ENCODE measurements around the gene DIP2C.
"Not testable (repeated sequence)": the region's sequence is repeated elsewhere in the genome, so short reads cannot be mapped to it uniquely, and the experiment has no call there.

Gene DIP2C

DNA sequence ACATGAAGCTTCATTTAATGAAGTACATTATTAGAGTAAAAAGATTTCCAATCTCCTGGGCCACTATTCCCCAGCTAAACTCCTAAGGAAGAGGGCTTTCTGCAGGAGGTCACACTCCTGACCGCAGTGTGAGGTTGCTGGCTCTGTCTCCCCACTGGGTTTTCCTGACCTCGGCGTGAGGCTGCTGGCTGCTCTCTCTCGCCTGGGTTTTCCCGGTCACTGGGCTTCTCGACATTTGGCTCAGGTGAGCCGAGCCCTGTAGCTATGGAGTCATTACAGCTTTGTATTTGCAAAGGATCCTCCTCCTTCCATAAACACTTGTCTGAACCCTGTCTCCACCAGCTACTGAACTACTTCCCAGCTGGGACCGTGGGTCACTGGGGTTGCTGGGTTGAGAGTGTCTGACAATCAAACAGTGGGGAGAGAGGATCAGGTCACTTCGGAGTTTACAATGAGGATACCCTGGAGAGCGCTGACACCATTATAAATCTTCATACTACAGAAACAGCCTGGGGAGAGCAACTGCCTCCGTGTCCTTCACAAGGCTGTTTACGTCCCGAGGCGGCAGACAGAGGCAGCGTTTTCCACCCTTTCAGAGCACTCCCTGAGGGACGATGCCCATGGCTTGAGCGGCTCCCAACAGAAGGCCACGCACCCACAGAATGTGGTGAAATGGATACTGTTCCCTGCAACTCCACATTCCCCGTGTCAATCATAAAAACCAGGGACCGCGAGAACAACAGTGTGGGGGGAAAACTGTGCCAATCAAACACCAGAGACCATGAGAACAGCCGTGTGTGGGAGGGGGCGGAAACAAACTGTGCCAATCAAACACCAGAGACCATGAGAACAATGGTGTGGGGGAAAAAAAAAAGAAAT lies 328.0 kb downstream of the DIP2C start:
- no peak for DNase-seq

DNA sequence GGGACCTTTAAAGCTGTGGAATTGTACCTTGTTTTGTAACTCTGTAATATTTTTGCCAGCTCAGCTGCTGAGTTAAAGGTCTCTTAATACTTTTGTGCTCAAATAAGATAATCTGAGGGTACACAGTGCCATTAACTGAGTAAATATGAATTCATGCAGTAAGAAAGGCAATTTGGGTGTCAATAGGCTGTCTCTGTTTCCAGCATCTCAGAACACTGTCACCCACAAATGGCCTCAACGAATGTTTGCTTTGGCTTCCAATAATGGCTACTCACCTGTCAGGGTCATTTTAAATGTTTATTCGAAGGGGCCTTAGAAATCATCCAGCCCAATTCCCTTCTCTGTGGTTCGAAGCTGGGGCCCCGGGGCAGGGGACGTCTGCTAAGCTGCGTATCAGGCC lies 328.8 kb downstream of the DIP2C start:
- DNase-seq = no peak

DNA sequence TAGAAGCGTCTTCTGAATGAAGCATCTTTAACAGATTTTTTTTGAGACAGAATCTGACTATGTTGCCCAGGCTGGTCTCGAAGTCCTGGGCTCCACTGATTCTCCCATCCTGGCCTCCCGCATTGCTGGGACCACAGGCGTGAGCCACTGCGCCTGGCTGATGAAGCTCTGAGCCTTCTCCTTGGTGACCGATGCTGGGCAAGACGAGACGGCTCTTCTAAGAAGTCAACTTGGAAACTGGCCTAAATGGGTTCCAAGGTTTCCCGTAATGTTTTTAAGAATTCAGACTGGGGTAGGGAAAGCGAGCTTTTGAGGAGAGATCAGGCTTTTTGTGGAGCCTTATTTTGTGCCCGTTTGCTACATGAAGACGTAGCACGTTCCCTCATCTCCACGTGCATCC lies 329.7 kb downstream of the DIP2C start:
- DNase-seq = no peak

DNA sequence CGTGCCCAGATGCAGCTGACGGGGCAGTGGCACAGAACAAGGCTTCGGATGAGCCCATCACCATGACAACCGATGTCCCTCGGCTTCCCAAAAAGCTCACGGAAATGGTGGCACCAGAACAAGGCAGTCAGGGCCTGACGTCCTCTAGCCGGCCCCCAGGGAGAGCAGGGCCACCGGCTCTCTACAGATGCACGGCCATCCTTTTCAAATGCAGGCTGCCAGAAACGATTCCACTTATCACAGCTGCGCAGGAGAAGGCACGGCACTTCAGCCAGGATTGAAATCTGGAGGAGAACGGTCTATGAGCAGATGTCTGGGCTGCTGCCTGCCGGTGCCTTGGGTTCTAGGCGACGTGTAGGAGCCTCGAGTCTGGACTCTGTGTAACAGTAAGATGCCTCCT lies 330.4 kb downstream of the DIP2C start:
- DNase-seq = no peak

DNA sequence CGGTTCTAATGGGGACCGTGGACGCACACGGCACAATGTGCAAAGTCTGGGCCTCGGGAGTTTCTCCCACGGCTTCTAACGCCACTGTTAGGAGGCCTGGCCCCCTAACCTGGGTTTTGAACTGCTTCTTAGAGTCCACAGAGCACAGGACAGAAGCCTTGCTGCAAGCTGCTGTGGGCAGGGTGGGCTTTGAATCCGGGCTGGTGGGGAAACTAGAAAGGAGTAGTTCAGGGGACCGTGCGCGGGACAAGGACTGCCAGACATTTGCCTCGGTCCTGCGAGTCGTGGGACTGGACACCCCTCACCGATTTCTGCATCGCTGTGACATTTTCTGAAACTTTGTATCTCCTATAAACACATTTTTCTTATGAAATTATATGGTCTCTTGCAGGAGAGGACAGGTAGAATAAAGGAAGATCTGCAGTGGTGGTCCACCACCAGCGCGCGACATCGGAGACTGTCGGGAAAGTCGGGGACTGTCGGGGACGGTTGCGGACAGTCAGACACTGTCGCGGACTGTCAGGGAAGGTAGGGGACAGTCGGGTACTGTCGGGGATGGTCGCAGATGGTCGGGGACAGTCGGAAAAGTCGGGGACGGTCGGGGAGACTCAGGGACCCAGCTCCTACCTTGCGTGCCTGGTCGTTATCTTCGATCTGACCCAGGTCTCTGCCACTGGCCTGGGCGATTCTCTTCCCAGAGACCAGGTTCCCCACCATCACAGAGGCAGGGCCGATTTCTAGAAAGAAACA lies 332.1 kb downstream of the DIP2C start:
- DNase-seq = no peak

DNA sequence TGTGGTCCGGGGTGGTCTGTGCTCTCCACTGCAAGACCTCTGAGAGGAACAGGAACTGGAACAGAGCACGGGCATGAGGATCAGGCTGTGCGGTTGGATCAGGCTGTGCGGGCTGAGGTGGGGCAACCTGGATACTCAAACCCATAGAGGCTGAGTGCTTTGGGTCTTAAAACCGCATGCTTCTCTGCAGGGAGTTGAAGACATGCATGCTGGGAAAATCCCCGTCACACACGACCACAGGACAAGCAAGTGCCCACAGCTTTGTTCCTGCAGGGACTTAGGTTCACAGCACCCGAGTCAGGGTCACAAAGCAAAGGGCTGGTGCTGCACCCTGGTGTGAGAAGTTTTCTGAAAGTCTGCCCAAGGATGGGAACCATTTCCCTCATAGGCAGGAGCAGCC lies 333.0 kb downstream of the DIP2C start:
- no peak for DNase-seq

DNA sequence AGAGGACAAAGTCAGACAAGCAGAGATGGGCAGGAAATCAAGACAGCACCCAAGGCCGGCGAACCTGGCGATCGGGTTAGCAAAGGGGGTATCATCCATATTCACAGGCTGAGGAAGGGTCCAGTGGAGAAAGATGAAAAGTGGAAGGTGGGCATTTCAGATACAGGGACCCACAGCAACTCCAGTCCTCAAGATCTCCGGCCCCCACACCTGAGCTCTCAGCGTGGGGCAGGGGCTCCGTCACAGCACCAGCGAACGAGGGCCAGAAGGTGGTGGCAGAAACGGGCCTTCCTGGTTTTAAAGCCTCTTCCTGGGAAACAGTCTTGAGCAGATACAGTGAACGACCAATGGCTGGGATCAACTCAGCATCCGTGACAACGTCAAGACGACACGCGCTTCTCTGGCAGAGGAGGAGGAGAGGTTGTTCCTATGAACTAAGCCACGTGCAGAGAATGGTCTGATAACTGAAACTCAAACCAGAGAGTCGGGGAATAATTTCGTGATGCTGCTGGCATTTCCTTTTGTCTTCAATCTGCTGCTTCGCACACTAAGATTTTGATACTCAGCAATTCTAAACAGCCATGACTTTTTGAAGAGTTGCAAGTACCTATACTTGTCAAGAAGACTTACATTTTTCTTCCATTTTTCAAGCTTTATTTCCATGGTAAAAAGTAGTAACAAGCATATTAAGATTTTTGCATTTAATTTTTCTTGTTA lies 334.4 kb downstream of the DIP2C start:
- DNase-seq = no peak

DNA sequence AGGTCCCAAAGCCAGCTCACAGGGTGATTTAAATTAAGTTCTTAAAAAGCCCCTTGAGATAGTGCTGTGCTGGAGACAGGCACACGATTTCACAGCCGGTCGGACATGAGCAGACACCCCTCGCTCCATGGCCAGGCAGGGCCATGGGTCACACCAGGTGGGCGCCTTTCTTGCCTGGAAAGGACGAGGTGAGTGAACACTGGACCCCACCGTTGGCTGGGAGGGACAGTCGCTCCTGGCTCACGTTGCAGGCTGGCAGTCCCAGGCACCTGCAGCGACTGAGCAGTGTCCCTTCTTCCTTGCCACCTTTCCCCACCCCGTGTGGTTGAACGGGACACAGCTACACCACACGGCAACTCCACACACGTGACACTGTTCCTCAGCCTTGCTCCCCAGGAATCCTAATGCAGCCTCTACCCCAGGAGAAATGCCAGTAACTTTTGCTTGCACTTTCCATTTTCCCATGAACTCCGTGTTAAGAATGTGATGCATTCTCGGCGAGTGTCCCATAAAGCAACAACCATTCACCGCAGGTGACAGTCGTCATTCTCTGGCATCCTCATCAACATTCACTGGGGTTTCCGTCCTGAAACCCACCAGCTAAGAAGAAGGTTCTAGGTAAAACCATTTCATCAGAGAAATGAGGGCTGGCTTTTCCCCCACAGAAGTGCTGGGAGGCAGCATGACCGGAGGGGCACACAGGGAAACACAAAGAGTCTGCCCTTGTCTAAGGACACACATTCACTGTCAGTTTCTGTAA lies 336.8 kb downstream of the DIP2C start:
- no peak for DNase-seq

DNA sequence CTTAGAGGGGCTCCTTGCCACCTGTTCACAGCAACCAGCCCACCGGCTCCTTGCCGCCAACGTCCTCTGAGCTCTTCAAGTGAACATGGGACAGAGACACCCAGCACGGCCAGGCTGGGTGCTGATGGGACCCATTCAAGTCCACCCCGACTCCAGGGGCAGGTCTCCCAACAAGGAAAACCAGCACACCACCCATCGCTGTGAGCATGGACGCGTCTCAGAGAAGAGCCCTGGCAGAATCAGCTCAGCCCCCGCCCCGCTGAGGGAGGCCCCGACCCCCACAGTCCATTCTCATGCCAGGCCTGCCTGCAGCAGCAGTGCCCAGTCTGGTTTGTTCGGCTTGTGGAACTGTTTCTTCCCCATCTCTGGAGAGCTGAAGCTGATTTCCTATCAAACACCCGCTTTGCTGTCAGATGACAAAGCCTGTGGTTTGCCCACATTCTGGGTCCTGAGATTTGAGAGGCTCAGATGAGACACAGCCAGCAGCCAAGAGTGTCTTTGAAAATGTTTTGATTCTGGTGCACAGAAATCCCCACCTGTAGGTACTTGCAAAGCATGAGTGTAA lies 337.6 kb downstream of the DIP2C start:
- DNase-seq = no peak

DNA sequence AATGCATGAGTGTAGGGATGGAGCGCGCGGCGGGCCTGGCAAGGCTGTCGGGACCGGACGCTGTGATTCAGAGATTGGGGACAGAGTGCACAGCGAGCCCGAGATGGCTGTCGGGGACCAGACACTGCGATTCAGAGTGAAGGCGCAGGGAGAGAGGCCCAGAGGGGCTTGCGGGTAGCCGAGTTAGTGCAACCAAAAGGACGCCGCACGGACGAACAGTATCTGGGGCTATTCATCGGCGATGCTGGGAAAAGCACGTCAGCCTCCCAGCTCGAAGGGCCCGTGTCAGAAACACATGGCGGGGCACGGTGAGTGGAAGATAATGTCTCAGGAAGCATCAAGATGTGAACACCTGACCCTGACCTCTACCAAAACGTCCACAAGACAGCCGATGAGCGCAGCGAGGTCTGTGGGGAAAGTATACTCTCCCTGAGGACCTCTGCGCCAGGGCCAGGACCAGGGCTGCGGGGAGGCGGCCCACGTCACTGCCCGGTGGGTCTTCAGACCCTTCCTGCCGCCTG lies 338.4 kb downstream of the DIP2C start:
- DNase-seq = no peak

DNA sequence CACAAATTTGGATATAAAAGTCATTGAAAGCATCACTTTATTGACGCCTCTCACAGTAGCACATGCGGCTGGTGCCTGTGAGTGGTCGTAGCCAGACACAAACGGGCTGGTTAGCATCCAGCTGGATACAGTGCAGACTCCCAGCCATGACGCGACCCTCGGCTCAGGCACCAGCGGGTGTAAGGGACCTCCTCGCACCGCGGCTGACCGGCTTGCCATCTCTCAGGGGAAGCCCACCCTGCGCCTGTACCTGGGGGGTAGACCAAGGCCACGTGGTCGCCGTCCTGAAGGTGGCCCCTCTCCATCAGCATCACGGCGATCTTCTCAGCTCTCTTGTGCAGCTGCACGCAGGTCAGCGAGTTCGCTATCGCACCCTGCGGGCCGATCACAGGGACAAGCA lies 340.4 kb downstream of the DIP2C start:
- DNase-seq = no peak

DNA sequence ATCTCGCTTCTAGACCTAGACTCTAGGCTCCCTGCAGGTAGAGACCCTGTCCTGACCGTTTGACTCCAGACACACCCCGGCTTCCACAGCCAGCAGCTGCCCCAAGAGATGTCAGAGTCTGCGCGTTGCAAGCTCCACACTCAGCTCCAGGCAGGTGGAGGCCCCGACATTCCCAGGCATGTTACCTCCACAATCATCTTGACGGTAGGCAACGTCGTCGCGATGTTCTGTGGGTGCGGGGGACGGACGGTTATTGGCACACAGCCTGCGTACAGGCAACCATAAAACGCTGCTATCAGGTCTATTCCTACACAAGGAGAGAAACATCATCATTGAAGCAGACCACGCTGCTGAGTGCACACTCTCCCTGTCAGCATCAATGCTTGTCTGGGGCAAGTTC lies 341.0 kb downstream of the DIP2C start:
- DNase-seq = no peak

DNA sequence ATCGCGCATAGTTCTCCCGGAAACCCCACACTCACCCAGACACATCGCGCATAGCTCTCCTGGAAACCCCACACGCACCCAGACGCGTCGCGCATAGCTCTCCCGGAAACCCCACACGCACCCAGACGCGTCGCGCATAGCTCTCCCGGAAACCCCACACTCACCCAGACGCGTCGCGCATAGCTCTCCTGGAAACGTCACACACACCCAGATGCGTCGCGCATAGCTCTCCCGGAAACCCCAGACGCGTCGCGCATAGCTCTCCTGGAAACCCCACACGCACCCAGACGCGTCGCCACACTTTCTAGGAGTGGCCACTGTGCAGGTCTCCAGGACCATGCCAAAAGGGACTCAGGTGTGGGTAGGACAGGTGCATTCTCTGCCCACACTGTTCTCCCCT lies 341.7 kb downstream of the DIP2C start:
- DNase-seq = not testable (repeated sequence)

DNA sequence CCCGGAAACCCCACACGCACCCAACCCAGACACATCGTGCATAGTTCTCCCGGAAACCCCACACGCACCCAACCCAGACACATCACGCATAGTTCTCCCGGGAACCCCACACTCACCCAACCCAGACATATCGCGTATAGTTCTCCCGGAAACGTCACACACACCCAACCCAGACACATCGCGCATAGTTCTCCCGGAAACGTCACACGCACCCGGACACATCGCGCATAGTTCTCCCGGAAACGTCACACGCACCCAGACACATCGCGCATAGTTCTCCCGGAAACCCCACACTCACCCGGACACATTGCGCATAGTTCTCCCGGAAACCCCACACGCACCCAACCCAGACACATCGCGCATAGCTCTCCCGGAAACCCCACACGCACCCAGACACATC lies 342.3 kb downstream of the DIP2C start:
- DNase-seq = not testable (repeated sequence)

DNA sequence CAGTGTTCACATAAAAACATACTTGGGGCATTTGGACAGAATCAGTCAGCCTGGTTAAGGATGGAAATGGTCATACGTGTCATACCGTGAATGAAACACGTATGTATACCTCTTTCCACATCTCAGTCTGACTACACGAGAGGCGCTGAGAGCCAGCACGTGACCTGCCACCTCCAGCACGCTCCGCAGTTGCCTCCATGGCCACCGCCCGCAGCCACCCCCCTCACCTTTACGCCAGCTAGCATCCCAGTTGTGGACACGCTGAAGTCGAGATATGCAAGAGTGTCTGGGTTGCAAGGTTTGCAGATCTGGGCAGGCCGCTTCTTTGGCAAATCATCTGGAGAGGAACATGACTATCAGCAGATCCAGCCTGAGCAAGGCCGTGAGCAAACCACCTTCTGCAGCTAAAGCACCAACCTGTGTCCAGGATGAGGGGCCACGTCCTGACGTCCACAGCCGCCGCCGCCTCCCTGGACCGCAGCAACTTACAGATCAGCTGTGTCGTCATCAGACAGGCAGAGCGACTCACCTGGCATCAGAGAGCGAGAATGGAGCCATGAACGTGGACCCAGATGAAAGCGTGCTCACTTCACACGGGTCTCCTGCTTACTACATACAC lies 344.8 kb downstream of the DIP2C start:
- no peak for DNase-seq

DNA sequence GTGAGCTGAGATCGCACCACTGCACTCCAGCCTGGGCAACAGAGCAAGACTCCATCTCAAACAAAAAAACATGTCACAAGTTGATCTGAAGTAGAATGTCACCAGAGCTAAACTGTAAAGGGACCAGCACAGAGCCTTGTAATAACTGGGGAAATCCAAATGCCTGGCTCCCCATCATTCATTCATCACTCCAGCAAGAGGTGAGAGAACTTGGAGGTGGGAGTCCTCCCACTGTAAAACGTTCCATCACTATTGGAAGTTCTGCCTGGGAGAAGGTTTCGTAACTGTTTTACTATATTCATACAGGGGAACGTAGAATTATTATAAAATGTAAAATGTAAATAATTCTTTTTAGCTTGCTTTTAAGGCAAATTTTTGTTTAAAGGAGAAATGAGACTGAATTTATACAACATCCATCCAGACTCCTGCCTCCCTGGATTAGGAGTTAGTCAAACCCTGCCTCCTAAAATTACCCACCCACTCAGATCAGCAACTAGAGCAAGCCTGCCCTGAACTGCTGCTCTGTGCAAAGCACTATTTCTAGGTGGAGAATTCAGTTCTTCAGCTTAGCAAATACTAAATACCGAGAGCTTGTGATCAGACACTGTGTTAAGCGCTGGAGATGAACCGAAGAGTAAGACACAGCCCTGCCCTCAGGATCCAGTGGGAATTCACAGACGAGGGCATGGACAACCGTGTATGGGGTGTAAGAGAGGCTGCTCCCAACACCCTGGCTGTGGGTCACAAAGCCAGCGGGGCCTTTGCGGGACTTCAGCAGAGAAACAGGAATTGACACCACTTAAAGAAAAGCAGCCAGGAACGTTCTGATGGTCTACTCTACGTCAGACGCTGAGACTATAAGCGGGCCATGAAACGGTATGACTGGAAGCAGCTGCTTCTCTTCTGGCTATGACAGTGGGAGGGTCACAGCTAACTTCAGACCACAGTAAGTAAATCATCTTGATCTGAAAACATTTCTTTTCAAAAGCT lies 345.9 kb downstream of the DIP2C start:
- no peak for DNase-seq

DNA sequence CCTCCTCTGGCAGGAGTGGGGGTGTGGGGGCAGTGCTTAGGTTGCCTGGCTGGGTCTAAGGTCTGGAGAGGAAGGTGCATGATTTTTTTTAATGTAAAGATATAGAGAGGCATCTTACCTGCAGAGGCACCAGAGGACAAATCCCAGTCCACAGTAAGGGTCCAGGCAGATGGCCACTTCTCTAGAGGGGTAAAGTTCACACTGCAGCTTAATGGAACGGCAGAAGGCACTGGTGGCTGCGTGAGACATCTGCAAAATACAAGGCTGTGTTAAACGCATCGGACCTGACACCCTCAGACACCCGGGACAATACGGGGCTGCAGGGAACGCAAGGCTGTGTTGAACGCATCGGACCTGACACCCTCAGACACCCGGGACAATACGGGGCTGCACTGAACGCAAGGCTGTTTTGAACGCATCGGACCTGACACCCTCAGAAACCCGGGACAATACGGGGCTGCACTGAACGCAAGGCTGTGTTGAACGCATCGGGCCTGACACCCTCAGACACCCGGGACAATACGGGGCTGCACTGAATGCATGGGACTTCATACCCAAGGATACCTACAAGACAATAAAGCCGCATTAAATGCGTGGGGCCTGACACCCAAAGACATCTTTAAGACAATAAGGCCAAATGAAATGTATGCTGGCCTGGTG lies 348.3 kb downstream of the DIP2C start:
- DNase-seq = no peak

DNA sequence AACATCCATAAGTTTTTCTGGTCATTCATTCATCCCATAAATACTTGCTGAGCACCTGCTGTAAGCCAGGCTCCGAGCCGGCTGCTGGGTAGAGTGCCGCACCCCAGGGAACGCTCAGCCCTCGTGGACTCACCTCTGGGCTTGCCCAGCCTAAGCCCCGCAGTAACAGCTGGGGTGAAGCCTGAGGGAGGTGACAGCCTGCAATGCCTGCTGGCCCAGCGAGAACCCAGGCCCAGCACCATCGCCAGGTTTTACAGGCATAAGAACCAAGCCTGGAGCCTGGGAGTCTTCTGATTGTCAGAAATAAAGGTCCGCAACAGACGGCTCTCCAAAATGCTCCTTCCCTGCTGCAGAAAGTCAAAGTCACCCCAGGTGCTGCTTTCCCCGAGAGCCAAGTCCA lies 348.8 kb downstream of the DIP2C start:
- no peak for DNase-seq

DNA sequence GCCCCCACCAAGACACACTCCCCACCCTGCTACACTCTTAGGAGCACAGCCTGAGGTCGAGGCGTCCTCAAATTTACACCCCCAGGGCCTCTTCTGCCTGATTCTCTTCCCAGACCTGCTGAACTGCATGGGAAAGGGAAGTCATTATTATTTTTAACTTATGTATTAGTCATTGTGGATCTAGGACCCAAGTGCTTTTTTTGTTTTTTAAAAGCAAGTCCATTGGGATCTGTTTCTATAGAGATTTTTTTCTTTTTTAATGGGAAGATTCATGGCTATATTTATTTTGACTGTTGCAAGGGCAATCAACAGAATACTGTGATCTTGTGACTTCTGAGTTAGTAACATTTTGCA lies 350.5 kb downstream of the DIP2C start:
- DNase-seq = no peak

Data from AML-193 (cell line).